SK-N-SH (cell line): ENCODE data around the gene COL23A1. TPM values are rescaled to one million over a fixed set of nuclear protein-coding genes. Genes with fewer than 3 reads are reported as not detected.

Experiments used
- CTCF ChIA-PET: fragments of 300-600, 350-600 bp; formaldehyde crosslinking; extraction: SDS; loops from one replicate; lab custom pipeline; 2021; lab: Yijun Ruan, JAX
- POLR2A ChIA-PET: fragments of 350-600 bp; sonication (Branson Sonifier 250); formaldehyde crosslinking; extraction: SDS; loops from one replicate; lab custom pipeline; 2020; ENCODE audit warnings: antibody characterized with exemption, inconsistent platforms; lab: Yijun Ruan, JAX
- DNase-seq: peaks from one replicate; pipeline ENCODE4 v3.0.0; 2012
- H2AFZ ChIP-seq: fragments of 200-600 bp; sonication (generic); 2 replicates; pipeline ENCODE4 v1.8.1; 2016; ENCODE audit warnings: antibody characterized with exemption, mild to moderate bottlenecking, low read depth
- H3F3A ChIP-seq: fragments of 200-600 bp; sonication (generic); replicated peaks from 2 replicates; pipeline ENCODE3; 2016; ENCODE audit warnings: antibody characterized with exemption, mild to moderate bottlenecking; ENCODE audit not compliant: insufficient read depth
- H3K27ac ChIP-seq, 2 experiments: fragments of 200-500 bp in 1 of 2; fragments of 200-600 bp in 1 of 2; sonication (Bioruptor generic) in 1 of 2; sonication (generic), shearing (Covaris generic) in 1 of 2; 2 replicates each; pipeline versions ENCODE4 v1.5.1 to v1.6.1; 2014 to 2016; ENCODE audit warnings: low read depth in 2 of 2, inconsistent platforms in 1 of 2, low read length in 1 of 2, mild to moderate bottlenecking in 1 of 2, mixed read lengths in 1 of 2
- H3K27me3 ChIP-seq: fragments of 200-600 bp; sonication (generic), shearing (Covaris generic); 2 replicates; pipeline ENCODE4 v1.6.1; 2016; ENCODE audit warnings: mixed run types; ENCODE audit not compliant: insufficient read depth
- H3K36me3 ChIP-seq, 2 experiments: fragments of 200-500 bp in 1 of 2; fragments of 200-600 bp in 1 of 2; sonication (Bioruptor generic) in 1 of 2; sonication (generic) in 1 of 2; replicated peaks in 1 of 2; 2 replicates each; pipeline versions ENCODE3 to v1.5.1; 2014 to 2016; ENCODE audit warnings: low read length in 1 of 2, mild to moderate bottlenecking in 1 of 2; ENCODE audit not compliant: insufficient read depth in 2 of 2, control insufficient read depth in 1 of 2
- H3K4me1 ChIP-seq, 2 experiments: fragments of 200-500 bp in 1 of 2; fragments of 200-600 bp in 1 of 2; sonication (Bioruptor generic) in 1 of 2; sonication (generic), shearing (Covaris generic) in 1 of 2; 2 replicates each; pipeline versions ENCODE4 v1.5.1 to v1.6.1; 2014 to 2016; ENCODE audit warnings: low read depth in 1 of 2, low read length in 1 of 2, mixed run types in 1 of 2; ENCODE audit not compliant: insufficient read depth in 2 of 2, control insufficient read depth in 1 of 2
- H3K4me2 ChIP-seq: fragments of 200-600 bp; sonication (generic), shearing (Covaris generic); 2 replicates; pipeline ENCODE4 v1.6.1; 2017; ENCODE audit warnings: mixed run types
- H3K4me3 ChIP-seq, 2 experiments: fragments of 200-500 bp in 1 of 2; fragments of 200-600 bp in 1 of 2; sonication (Bioruptor generic) in 1 of 2; sonication (generic), shearing (Covaris generic) in 1 of 2; 2 replicates each; pipeline versions ENCODE4 v1.5.1 to v1.8.1; 2014 to 2016; ENCODE audit warnings: low read depth in 2 of 2, inconsistent platforms in 1 of 2, low read length in 1 of 2, mild to moderate bottlenecking in 1 of 2, mixed read lengths in 1 of 2, moderate library complexity in 1 of 2
- H3K79me2 ChIP-seq: fragments of 200-600 bp; sonication (generic); 2 replicates; pipeline ENCODE4 v1.8.1; 2017; ENCODE audit warnings: mild to moderate bottlenecking; ENCODE audit not compliant: insufficient read depth
- H3K9ac ChIP-seq: fragments of 200-600 bp; sonication (generic); 2 replicates; pipeline ENCODE4 v1.6.1; 2017; ENCODE audit warnings: mixed run types
- H3K9me2 ChIP-seq: fragments of 200-600 bp; sonication (generic); 2 replicates; pipeline ENCODE4 v1.6.1; 2017; ENCODE audit warnings: mixed run types
- H3K9me3 ChIP-seq: fragments of 200-600 bp; sonication (generic); 2 replicates; pipeline ENCODE4 v1.6.1; 2017; ENCODE audit warnings: mixed run types, mild to moderate bottlenecking, moderate library complexity
- H4K20me1 ChIP-seq: fragments of 200-600 bp; sonication (generic); 2 replicates; pipeline ENCODE4 v1.6.1; 2017; ENCODE audit warnings: mild to moderate bottlenecking, mixed run types; ENCODE audit not compliant: insufficient read depth
- NFIC ChIP-seq: IDR thresholded peaks from 2 replicates; pipeline ENCODE4 v1.4.0; 2012; ENCODE audit warnings: borderline replicate concordance
- POLR2AphosphoS5 ChIP-seq: IDR thresholded peaks from 2 replicates; pipeline ENCODE4 v1.6.1; 2012; ENCODE audit warnings: low read depth, low read length
- SIN3A ChIP-seq: IDR thresholded peaks from 2 replicates; pipeline ENCODE4 v1.6.1; 2012; ENCODE audit warnings: low read depth, mild to moderate bottlenecking, low read length, moderate library complexity, borderline replicate concordance
- SMC3 ChIP-seq: IDR thresholded peaks from 2 replicates; pipeline ENCODE4 v1.6.1; 2012; ENCODE audit warnings: low read depth, low read length, improper control_type of control experiment
- TAF1 ChIP-seq: IDR thresholded peaks from 2 replicates; pipeline ENCODE4 v1.6.1; 2012; ENCODE audit warnings: low read depth, mild to moderate bottlenecking, low read length, moderate library complexity, borderline replicate concordance
- TCF12 ChIP-seq: IDR thresholded peaks from 2 replicates; pipeline ENCODE4 v1.4.0; 2012
- YY1 ChIP-seq: IDR thresholded peaks from 2 replicates; pipeline ENCODE4 v1.4.0; 2012; ENCODE audit warnings: low read depth, mild to moderate bottlenecking
- WGBS: methylation state at CpG from one replicate; pipeline ENCODE4 v1.1.6; 2017; ENCODE audit warnings: low lambda C conversion rate; 5-methylcytosine and 5-hydroxymethylcytosine counted together
- polyA plus RNA-seq, 3 experiments: library from polyadenylated mRNA; depleted of rRNA; stranded (reverse); fragments of >200 nt; gene quantifications; 2 replicates each; pipeline ENCODE4 v1.2.3, GENCODE V29; 2012
- TF ChIP-seq, protein P1 (sequence below): IDR thresholded peaks from 2 replicates; pipeline ENCODE4 v1.6.1; 2012; ENCODE audit warnings: mild to moderate bottlenecking, low read depth, low read length, moderate library complexity
- TF ChIP-seq, protein P2 (sequence below): IDR thresholded peaks from 2 replicates; pipeline ENCODE4 v1.4.0; 2012; ENCODE audit warnings: low read depth, borderline replicate concordance

The COL23A1 gene
- polyA plus RNA-seq, 1 of the 3 experiments (the other 2 are of a cell fraction) = 0.10 TPM

DNA sequence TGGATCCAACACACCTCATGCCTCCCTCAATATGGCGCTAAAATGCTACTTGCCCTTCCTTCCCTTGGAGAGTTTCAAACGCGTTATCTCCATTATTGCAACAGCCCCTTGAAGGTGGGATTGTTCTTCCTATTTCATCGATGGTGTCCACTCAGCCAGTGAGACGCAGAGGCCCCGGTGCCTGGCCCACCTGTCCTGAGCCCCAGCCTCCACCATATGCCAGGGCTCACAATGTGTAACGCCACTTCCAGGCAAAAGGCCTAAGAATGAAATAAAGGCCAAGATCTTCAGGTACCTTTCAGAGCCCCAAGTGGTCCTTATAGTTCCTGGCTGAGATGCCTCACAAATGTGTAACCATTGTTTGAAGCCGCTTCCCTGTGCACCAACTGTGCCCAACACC, 186.8 kb downstream of the COL23A1 start:
- 72% methylated on average over 8 of the region's 8 CpGs for WGBS
- CTCF ChIA-PET = no interaction called here

DNA sequence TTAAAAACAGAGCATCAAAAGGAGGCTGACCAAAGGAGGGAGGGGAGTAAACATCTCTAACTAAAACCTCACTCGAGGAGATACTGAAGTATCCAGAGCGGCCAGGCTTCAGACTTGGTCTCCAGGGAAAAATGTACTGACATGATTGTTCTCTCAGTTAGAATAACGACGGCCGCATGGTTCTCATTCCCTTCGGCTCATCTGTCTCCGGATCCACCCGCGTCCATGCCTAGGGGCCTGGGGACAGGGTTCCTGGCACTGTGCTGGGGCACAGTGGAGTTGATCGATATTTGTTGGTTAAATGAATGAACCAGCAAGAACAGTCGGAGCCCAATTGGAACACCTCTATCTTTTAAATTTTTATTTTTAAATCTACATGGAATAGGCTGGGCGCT, 190.5 kb downstream of the COL23A1 start:
- DNase-seq = peak; percentile 40

More for the DNA sequence above, 186.8 kb downstream of the COL23A1 start:
- H3K4me3 ChIP-seq = no peak overlapping the region
- POLR2A ChIA-PET = no interaction called here
- no peak overlapping the region for H3K9ac ChIP-seq
- no peaks in the 10 kb centered on the region for H4K20me1 ChIP-seq
- H3K9me2 ChIP-seq = no peaks in the 10 kb centered on the region
- no peaks in the 10 kb centered on the region for H3K9me3 ChIP-seq
- no peaks in the 10 kb centered on the region for H3F3A ChIP-seq
- peaks cover 0 to 14% of the 10 kb centered on the region in 2 experiments; a peak in 1 of 4 replicates for H3K4me1 ChIP-seq
- H3K27me3 ChIP-seq = no peaks in the 10 kb centered on the region
- no peak overlapping the region for H2AFZ ChIP-seq
- no peak overlapping the region for H3K4me2 ChIP-seq
- no peaks in the 10 kb centered on the region for H3K36me3 ChIP-seq
- TF ChIP-seq TCF12 = no peak
- TF ChIP-seq SMC3 = no peak
- TF ChIP-seq, protein P1, sequence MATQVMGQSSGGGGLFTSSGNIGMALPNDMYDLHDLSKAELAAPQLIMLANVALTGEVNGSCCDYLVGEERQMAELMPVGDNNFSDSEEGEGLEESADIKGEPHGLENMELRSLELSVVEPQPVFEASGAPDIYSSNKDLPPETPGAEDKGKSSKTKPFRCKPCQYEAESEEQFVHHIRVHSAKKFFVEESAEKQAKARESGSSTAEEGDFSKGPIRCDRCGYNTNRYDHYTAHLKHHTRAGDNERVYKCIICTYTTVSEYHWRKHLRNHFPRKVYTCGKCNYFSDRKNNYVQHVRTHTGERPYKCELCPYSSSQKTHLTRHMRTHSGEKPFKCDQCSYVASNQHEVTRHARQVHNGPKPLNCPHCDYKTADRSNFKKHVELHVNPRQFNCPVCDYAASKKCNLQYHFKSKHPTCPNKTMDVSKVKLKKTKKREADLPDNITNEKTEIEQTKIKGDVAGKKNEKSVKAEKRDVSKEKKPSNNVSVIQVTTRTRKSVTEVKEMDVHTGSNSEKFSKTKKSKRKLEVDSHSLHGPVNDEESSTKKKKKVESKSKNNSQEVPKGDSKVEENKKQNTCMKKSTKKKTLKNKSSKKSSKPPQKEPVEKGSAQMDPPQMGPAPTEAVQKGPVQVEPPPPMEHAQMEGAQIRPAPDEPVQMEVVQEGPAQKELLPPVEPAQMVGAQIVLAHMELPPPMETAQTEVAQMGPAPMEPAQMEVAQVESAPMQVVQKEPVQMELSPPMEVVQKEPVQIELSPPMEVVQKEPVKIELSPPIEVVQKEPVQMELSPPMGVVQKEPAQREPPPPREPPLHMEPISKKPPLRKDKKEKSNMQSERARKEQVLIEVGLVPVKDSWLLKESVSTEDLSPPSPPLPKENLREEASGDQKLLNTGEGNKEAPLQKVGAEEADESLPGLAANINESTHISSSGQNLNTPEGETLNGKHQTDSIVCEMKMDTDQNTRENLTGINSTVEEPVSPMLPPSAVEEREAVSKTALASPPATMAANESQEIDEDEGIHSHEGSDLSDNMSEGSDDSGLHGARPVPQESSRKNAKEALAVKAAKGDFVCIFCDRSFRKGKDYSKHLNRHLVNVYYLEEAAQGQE = no peak
- TF ChIP-seq NFIC = no peak
- TF ChIP-seq POLR2AphosphoS5 = no peak
- TF ChIP-seq, protein P2, sequence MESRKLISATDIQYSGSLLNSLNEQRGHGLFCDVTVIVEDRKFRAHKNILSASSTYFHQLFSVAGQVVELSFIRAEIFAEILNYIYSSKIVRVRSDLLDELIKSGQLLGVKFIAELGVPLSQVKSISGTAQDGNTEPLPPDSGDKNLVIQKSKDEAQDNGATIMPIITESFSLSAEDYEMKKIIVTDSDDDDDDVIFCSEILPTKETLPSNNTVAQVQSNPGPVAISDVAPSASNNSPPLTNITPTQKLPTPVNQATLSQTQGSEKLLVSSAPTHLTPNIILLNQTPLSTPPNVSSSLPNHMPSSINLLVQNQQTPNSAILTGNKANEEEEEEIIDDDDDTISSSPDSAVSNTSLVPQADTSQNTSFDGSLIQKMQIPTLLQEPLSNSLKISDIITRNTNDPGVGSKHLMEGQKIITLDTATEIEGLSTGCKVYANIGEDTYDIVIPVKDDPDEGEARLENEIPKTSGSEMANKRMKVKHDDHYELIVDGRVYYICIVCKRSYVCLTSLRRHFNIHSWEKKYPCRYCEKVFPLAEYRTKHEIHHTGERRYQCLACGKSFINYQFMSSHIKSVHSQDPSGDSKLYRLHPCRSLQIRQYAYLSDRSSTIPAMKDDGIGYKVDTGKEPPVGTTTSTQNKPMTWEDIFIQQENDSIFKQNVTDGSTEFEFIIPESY = no peak
- no peak for TF ChIP-seq TAF1
- no peaks in the 10 kb centered on the region for H3K79me2 ChIP-seq
- no peak for DNase-seq
- H3K27ac ChIP-seq = no peak overlapping the region

More for the DNA sequence above, 190.5 kb downstream of the COL23A1 start:
- no peak overlapping the region for H3K4me3 ChIP-seq
- H3F3A ChIP-seq = no peaks in the 10 kb centered on the region
- H4K20me1 ChIP-seq = no peaks in the 10 kb centered on the region
- TF ChIP-seq SIN3A = no peak
- no peak for TF ChIP-seq YY1
- peaks cover 0 to 19% of the 10 kb centered on the region in 2 experiments; a peak in 1 of 4 replicates for H3K4me1 ChIP-seq
- peak overlapping the region in 1 of 2 experiments; percentile 70; a peak in 2 of 4 replicates for H3K27ac ChIP-seq
- no peaks in the 10 kb centered on the region for H3K9me2 ChIP-seq
- no peak overlapping the region for H3K4me2 ChIP-seq
- WGBS = 66% methylated on average over 12 of the region's 12 CpGs
- H3K36me3 ChIP-seq = no peaks in the 10 kb centered on the region
- ChIA-PET POLR2A (interaction anchor here (1.7 kb wide), 1 partner anchor 10 kb away, joined by 8 read pairs; no protein-coding TSS in a partner anchor), CTCF (interaction anchor here (0.9 to 1.0 kb wide), 2 partner anchors 12 to 120 kb away, joined by 3 read pairs; no protein-coding TSS in a partner anchor)
- no peak overlapping the region for H3K9ac ChIP-seq
- no peaks in the 10 kb centered on the region for H3K79me2 ChIP-seq
- no peaks in the 10 kb centered on the region for H3K27me3 ChIP-seq
- no peak overlapping the region for H2AFZ ChIP-seq
- no peaks in the 10 kb centered on the region for H3K9me3 ChIP-seq
